HUES48 (cell line): ENCODE data around the gene FRMD8.

Experiments
- H3K27ac ChIP-seq: one replicate; pipeline ENCODE4 v1.7.0; 2013; ENCODE audit warnings: low read depth, low read length, inconsistent platforms
- H3K27me3 ChIP-seq: 2 replicates; pipeline ENCODE4 v1.6.1; 2013; ENCODE audit warnings: mild to moderate bottlenecking, low read length; ENCODE audit not compliant: control insufficient read depth, insufficient read depth
- H3K36me3 ChIP-seq: 2 replicates; pipeline ENCODE4 v1.6.1; 2013; ENCODE audit warnings: low read length; ENCODE audit not compliant: control insufficient read depth, insufficient read depth
- H3K4me1 ChIP-seq: 2 replicates; pipeline ENCODE4 v1.6.1; 2013; ENCODE audit warnings: mild to moderate bottlenecking, low read length; ENCODE audit not compliant: control insufficient read depth, insufficient read depth
- H3K4me3 ChIP-seq: 2 replicates; pipeline ENCODE4 v1.5.1; 2013; ENCODE audit warnings: mild to moderate bottlenecking, low read depth, low read length
- H3K9ac ChIP-seq: 2 replicates; pipeline ENCODE4 v1.6.1; 2013; ENCODE audit warnings: mild to moderate bottlenecking, low read depth, low read length, moderate library complexity
- H3K9me3 ChIP-seq: 2 replicates; pipeline ENCODE4 v1.6.1; 2013; ENCODE audit warnings: low read length; ENCODE audit not compliant: control insufficient read depth, insufficient read depth

FRMD8 gene

DNA sequence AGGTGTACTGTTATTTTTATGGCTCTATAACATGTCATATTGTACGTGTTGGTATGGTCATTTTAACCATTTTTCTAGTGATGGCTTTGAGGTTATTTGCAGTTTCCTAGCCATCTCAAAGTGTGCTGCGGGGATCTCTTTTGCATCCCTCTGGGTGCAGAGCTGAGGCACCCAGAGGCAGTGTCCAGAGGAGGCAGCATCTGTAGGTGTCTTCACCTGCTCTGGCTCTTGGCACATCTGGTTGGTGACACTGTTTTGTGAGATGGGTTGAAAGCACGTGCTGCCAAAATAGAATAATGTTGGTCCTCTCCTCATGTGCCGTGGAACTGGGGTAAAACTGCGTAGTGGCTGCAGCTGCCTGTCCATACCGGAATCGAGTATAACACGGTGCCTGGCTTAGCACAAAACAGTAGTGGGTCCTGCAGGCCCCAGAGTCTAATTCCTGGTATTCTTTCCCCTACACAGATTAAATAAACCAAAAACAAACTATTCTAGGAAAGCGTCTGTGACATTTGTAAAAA is 49.0 kb downstream of the FRMD8 start:
- H3K4me1 ChIP-seq = peaks cover under 1% of the 10 kb centered on the region; the same call in 1 of the 2 replicates
- no peak overlapping the region for H3K27ac ChIP-seq
- H3K36me3 ChIP-seq = 0 out of 2 replicates have a peak, but pooled peaks cover 3% of the 10 kb centered on the region
- no peaks in the 10 kb centered on the region for H3K9me3 ChIP-seq
- no peak overlapping the region for H3K4me3 ChIP-seq
- H3K9ac ChIP-seq = no peak overlapping the region
- no peaks in the 10 kb centered on the region for H3K27me3 ChIP-seq

DNA sequence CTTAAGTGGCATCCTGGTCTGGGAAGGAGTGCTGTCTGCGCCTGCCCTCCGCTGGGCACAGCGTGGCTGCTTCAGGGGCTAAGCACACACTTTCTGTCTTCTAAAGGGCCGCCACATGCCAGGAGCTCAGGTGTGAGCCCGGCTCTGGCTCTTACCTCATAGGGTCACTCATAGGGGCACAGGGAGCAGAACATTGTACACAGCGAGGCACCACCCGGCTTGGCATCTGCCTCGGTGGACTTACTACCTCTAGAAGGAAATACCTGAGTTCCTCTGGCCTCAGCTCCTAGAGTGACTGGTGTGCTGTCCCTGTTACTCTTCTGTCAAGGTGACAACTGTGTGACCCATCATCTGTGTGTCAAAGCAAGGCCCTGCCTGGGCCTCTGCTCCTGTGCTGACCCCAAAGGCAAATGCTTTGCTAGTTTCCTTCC is 49.6 kb downstream of the FRMD8 start:
- Histone ChIP-seq H3K27ac (no peak overlapping the region), H3K36me3 (0 out of 2 replicates have a peak, but pooled peaks cover 3% of the 10 kb centered on the region), H3K4me1 (no peaks in the 10 kb centered on the region; the same call in 1 of the 2 replicates), H3K9ac (no peak overlapping the region), H3K27me3 (no peaks in the 10 kb centered on the region), H3K9me3 (no peaks in the 10 kb centered on the region), H3K4me3 (no peak overlapping the region)

DNA sequence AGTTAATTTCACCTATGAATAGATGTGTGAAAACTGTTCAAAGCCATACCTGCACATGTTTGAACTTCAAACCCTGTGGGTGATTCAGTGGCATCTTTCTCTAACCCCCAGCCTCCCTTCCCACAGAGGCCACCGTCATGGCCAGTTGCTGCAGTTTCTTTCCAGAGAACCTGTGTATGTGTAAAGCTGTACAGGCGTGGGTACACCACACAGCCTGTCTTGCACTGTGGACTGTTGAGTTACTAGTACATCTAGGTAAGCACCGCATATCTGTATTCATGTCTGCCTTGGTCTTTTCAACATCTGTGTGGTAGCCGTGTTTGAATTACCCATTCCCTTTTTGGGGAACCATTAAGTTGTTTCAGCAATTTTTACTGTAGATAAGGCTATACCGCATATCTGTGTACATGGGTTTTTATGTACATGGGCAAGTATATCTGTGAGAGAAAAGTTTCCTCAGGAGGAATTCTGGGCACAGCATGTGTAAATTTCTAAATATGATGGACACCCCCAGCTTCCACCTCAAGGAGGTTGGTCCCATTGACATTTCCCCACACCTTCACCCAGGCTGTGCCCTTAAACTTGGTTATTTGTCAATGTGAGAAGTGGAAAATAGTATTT is 50.1 kb downstream of the FRMD8 start:
- no peaks in the 10 kb centered on the region; the same call in 1 of the 2 replicates for H3K4me1 ChIP-seq
- H3K9ac ChIP-seq = no peak overlapping the region
- no peak overlapping the region for H3K27ac ChIP-seq
- H3K36me3 ChIP-seq = 0 out of 2 replicates have a peak, but pooled peaks cover 3% of the 10 kb centered on the region
- no peaks in the 10 kb centered on the region for H3K9me3 ChIP-seq
- no peak overlapping the region for H3K4me3 ChIP-seq
- H3K27me3 ChIP-seq = no peaks in the 10 kb centered on the region

DNA sequence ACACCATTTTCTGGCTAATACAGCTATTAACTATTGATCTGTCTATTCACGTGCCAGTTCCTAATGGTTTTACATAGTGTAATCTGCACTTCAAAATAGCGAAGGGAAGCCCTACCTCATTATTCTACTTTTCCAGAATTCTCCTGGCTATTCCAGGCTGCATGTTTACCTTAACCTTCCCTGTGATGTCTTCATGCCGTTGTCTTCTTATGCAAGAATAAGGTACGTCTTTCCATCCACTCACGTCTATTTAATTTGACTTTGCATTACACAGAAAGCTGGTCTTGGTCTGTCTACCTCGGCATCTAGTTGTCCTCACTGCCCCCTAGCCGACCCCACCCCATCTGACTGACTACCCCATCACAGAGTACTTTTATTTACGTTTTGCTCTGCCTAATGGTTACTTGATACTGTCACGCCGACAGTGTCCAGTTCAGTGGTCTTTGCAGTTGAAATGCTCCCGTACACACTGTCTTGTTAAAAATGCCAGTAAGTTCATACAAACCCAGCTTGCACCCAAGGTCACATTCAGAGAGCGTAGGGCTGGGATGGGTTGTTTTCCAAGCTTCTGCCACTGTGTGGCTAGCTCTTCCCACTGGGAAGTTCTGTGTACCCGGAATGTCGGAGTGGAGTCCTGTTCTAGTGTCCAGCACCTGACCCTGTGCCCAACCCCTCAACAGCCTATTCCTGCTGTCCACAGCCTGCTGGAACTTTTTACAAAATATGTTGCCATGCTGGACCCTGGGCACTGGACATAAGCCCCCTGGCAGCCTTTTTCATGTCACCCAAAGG is 51.2 kb downstream of the FRMD8 start:
- Histone ChIP-seq H3K9ac (no peak overlapping the region), H3K4me3 (no peak overlapping the region), H3K27ac (no peak overlapping the region), H3K36me3 (0 out of 2 replicates have a peak, but pooled peaks cover 3% of the 10 kb centered on the region), H3K9me3 (no peaks in the 10 kb centered on the region), H3K27me3 (no peaks in the 10 kb centered on the region), H3K4me1 (no peaks in the 10 kb centered on the region; the same call in 1 of the 2 replicates)

DNA sequence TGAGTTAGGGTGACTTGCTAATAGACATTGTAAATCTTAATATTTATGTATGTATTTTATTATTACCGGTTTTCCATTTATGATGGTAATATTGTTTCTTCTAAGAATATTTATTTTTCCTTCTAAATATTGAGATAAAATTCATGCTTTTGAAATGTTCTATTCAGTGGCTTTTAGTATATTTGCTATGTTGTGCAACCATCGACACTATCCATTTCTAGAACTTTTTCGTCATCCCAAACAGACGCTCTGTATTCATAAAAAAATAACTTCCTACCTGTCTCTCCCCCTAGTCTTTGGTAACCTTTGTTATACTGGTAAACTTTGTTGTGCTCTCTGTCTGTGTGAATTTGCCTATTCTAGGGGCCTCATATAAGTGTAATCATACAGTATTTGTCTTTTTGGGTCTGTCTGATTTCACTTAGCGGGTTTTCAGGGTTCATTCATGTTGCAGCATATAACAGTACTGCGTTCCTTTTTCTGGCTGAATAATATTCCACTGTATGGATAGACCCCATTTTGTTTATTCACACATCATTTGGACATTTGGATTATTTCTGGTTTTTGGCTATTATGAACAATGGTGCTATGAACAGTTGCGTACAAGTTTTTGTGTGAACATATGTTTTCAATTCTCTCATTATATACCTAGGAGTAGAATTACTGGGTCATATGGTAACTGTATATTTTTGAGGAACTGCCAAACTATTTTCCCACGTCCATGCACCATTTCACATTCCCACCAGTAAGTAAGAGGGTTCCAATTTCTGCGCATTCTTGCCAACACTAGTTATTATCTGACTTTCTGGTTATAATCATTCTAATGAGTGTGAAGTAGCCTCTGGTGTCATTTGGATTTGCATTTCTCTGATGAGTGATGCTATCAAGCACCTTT is 52.1 kb downstream of the FRMD8 start:
- Histone ChIP-seq H3K9ac (no peak overlapping the region), H3K36me3 (0 out of 2 replicates have a peak, but pooled peaks cover 3% of the 10 kb centered on the region), H3K27me3 (no peaks in the 10 kb centered on the region), H3K27ac (no peak overlapping the region), H3K9me3 (no peaks in the 10 kb centered on the region), H3K4me1 (no peaks in the 10 kb centered on the region; the same call in 1 of the 2 replicates), H3K4me3 (no peak overlapping the region)

DNA sequence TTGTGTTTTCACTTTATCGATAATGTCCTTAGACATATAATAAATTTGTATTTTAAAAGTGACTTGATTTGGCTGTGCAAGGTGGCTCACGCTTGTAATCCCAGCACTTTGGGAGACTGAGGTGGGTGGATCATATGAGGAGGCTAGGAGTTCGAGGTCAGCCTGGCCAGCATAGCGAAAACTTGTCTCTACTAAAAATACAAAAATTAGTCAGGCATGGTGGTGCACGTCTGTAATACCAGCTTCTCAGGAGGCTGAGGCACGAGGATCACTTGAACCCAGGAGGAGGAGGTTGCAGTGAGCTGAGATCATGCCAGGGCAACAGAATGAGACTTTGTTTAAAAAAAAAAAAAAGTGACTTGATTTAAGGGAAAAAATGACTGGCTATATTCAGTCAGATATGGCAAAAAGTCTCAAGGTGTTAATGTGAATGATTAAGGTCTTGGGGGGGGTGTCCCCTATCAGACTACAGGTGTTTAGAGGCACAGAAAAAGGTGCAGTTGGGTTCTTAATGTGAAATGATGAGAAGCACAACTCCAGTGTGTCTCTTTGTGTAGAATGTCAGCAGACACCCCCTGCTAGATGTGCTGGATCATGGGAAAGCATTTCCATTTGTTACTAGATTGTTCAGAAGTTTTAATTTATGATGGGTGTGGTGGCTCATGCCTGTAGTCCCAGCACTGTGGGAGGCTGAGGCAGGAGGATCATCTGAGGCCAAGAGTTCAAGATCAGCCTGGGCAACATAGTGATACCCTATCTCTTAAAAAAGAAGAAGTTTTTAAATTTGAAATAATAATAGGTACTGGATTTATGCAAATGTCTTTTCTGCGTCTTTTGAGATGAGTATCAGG is 53.1 kb downstream of the FRMD8 start:
- 0 out of 2 replicates have a peak, but pooled peaks cover 3% of the 10 kb centered on the region for H3K36me3 ChIP-seq
- H3K27me3 ChIP-seq = no peaks in the 10 kb centered on the region
- H3K4me1 ChIP-seq = no peaks in the 10 kb centered on the region; the same call in 1 of the 2 replicates
- H3K9ac ChIP-seq = no peak overlapping the region
- H3K27ac ChIP-seq = no peak overlapping the region
- no peaks in the 10 kb centered on the region for H3K9me3 ChIP-seq
- no peak overlapping the region for H3K4me3 ChIP-seq

DNA sequence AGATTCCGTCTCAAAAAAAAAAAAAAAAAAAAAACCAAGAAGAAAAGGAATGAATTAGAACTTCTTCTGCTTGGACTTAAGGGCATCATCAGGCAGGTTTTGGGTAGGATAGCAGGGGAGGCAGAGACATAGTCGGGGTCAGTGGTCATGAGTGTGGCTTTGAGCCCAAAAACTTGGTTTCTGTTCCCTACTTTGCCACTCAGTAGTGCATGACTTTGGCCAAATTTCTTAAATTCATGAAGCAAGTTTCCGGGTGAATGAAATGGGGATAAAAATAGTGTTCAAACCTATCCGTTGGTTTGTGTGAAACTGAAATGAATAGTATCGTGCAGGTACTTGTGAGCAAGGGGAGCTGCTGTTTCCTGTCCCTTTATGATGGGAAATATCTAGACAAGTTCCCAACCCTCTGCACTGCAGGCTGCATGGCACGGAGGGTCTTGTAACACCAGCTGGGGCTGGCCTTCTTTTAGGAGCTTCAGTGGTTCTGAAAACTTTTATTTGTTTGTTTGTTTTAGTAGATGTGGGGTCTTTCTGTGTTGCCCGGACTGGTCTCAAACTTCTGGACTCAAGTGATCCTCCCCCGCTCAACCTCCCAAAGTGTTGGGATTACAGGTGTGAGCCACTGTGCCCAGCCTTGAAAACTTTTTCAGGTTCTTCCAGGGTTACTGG is 54.5 kb downstream of the FRMD8 start:
- H3K27ac ChIP-seq = no peak overlapping the region
- H3K9ac ChIP-seq = no peak overlapping the region
- H3K4me1 ChIP-seq = no peaks in the 10 kb centered on the region; the same call in 1 of the 2 replicates
- 0 out of 2 replicates have a peak, but pooled peaks cover 3% of the 10 kb centered on the region for H3K36me3 ChIP-seq
- H3K9me3 ChIP-seq = no peaks in the 10 kb centered on the region
- no peak overlapping the region for H3K4me3 ChIP-seq
- no peaks in the 10 kb centered on the region for H3K27me3 ChIP-seq

DNA sequence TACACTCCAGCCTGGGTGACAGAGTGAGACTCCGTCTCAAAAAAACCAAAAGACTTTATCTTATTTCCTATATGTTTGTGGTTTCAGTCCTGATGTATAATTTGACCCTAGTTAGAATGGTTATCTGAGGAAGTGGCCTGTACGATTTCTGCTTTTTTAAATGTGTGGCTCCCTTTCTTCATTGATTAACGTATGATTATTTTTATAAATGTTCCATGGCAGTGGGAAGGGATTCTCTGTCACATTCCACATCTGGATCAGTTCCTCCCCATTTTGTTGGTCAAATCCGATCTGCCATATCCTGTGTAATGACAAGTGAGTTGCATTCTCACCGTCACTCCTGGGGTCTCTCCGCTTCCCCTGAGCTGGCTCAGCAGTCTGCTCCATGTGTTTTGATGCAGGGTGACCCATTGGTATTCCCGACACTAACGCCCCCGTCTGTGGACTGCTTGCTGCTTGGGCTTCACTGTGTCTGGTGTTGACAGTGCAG is 56.5 kb downstream of the FRMD8 start:
- Histone ChIP-seq H3K36me3 (no peaks in the 10 kb centered on the region), H3K4me1 (no peaks in the 10 kb centered on the region; the same call in 1 of the 2 replicates), H3K9me3 (no peaks in the 10 kb centered on the region), H3K27ac (no peak overlapping the region), H3K9ac (no peak overlapping the region), H3K4me3 (no peak overlapping the region), H3K27me3 (no peaks in the 10 kb centered on the region)

DNA sequence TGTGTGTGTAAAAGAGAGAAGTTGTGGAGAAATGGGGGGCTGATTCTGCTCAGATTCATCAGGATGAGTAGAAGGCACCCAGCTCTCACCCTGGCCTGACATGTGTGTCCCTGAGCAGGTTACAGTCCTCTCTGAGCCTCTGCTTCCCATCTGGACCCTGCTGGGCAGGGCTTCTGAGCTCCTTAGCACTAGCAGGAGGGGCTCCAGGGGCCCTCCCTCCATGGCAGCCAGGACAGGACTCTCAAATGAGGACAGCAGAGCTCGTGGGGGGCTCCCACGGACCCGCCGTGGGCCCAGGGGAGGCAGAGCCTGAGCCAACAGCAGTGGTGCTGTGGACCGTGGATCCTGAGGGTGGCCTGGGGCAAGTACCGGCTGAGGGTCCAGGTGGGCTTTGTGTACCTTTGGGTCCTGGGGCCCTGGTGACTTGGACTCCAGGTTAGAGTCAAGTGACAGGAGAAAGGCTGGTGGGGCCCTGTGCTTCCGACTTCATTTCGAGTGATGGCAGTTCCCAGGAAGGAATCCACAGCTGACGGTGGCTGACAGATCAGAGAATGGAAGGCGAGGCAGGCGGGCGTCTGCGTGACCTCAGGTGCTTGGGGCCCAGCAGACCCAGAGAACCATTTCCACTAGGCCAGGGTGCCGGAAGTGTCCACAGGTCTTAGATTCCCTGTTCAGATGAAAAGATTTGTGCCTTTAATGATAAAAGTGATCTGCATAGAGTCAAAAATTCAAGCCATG is 58.0 kb downstream of the FRMD8 start:
- Histone ChIP-seq H3K27me3 (no peaks in the 10 kb centered on the region), H3K4me3 (no peak overlapping the region), H3K36me3 (no peaks in the 10 kb centered on the region), H3K27ac (no peak overlapping the region), H3K4me1 (no peaks in the 10 kb centered on the region; the same call in 1 of the 2 replicates), H3K9me3 (no peaks in the 10 kb centered on the region), H3K9ac (no peak overlapping the region)
